KBM-7 (cell line): ENCODE measurements around the gene PRKACB.
A peak's percentile ranks its signal among the peaks of the same experiment; 100 is the strongest.

Experiments used
- DNase-seq: peaks from one replicate; pipeline ENCODE4 v3.0.0-alpha.2; 2015
- in situ Hi-C: fragments of 300-500 bp; cut with MboI; formaldehyde crosslinking; loops from 2 replicates; pipeline ENCODE4 v1.14.3; 2020; ENCODE audit warnings: low sequenced_read_pairs, low pct_unique_long_range_greater_than_20kb, mixed read lengths

The PRKACB gene

GRCh38 chr1:84146411-84147032 lies 2.5 kb downstream of the PRKACB start:
- in situ Hi-C loops, result loop anchor here (25.0 kb wide), 4 partner anchors 166 to 616 kb away; partner anchors contain the start of gene SAMD13
- DNase-seq, result no peak

DNA sequence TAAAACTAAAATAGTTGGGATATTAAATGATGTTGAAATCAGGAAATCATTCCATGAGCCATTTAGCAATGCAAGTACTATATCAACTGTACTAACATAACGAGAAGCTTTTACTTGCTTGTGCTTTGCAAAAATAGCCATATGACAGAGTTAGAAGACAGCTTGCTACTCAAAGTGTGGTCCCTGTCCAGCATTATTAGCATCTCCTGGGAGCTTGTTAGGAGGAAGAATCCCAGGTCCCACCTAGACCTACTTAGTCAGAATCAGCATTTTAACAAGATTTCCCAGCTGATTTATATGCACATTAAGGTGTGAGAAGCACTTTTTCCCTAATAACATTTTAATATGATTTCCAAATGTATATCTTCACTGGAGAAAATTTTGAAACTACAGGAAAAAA lies 4.7 kb downstream of the PRKACB start:
- in situ Hi-C loops, result loop anchor here (25.0 kb wide), 4 partner anchors 164 to 614 kb away; partner anchors contain the start of gene SAMD13

DNA sequence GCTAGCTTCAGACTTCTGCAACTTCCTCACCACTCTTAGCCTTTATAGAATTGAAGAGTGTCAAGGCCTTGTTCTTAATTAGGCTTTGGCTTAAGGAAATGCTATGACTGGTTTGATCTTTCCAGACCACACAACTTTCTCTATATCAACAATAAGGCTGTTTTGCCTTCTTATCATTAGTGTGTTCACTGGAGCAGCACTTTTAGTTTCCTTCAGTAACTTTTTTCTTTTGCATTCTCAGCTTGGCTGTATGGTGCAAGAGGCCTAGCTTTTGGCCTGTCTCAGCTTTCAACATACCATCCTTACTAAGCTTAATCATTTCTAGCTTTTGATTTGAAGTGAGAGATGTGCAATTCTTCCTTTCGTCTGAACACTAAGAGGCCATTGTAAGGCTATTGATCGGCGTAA lies 8.6 kb downstream of the PRKACB start:
- in situ Hi-C loops, result loop anchor here (25.0 kb wide), 1 partner anchor 110 kb away; no protein-coding TSS in a partner anchor
- peak; percentile 66 for DNase-seq

More for the DNA sequence above, 4.7 kb downstream of the PRKACB start:
- DNase-seq, result no peak

DNA sequence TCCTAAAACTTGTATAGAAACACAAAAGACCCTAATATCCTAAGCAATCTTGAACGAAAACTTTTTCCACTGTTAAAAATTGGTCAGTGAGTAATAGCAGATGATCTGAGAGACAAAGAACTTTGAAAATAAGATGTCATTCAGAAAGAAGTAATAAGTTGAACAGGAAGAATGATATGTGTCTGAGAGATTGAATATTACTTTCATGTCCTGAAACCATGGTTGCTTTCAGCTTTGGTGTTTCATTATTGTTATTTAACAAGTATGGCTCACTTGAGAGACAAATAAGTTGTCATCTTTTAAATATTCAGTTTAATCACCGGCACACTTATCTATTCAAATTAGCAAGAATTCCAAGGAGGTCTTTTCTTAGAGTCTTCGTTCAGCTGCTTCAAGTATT lies 11.4 kb downstream of the PRKACB start:
- no peak for DNase-seq

DNA sequence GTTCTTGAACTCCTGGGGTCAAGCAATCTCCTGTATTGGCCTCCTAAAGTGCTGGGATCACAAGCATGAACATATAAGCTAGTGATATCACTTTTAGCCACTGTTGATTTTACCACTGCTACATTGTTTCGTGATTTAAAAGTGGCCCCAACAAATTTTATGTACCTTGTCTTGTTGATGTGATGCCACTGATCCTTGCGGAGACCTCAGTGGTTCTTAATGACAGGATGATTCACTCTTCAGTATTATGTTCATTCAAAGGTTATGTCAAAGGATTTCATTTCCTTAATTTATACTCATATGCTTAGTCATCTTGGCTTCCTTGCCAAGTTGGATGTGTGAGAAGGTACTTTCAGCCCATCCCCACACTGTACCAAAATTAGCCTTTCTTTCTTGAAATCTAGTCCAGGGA lies 12.1 kb downstream of the PRKACB start:
- in situ Hi-C loops, result loop anchor here (25.0 kb wide), 1 partner anchor 106 kb away; no protein-coding TSS in a partner anchor
- peak; percentile 26 for DNase-seq

More for the DNA sequence above, 11.4 kb downstream of the PRKACB start:
- in situ Hi-C loops, result loop anchor here (25.0 kb wide), 1 partner anchor 107 kb away; no protein-coding TSS in a partner anchor

- in situ Hi-C loops, result loop anchor here (25.0 kb wide), 1 partner anchor 103 kb away; no protein-coding TSS in a partner anchor
- peak; percentile 75 for DNase-seq
Measured at GRCh38 chr1:84159533-84160240, 15.6 kb downstream of the PRKACB start.

DNA sequence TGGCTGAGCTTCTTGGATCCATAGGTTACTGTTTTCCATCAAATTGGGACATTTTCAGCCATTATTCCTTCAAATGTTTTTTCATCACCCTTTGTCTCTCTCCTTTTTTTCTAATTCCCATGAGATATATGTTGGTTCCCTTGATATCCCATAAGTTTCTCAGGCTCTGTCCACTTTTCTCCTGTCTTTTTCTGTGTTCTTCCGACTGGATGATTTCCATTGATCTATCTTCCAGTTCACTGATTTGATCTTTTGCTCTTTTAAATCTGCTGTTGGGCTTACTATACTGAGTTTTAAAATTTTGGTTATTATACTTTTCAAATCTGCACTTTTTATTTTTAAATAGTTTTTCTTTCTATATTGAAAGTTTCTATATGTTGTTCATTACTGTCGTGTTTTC lies 18.2 kb downstream of the PRKACB start:
- no peak for DNase-seq
- in situ Hi-C loops, result loop anchor here (25.0 kb wide), 1 partner anchor 100 kb away; no protein-coding TSS in a partner anchor

DNA sequence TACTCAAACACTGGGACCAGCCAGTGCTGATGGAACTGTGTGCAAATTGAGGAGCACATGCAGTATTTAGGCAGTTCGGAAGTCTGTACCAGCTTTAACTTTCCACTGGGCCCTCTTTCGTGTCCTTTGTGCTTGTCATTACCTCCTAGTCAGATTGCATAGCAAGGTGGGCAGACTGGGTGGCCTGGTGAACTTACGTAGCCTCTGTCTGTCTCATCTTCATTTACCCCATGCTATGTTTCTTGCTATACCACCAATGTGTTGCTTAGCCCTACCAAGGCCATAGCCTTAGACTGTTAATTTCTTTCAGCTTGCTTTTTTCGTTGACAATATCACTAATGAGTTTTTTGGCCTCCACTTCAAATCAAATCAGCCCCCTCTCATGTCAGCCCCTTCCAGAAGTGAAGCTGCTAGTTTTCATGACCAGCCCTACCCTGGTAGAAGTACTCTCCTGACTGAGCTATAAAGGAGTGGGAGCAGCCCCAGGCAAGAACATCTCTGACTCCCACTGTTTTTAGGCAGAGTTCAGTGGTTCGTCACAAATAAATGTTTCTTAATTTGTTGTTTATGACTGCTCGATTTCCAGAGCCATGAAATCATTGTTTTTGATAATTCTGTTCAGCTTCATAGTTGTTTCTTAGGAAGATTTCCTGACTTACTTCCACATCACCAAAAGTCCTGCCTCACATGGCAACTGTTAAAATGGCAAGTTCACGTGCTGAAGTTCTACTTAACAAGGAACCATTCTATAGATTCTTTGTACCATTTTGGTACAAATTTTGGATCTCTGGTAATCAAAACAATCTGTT lies 19.3 kb downstream of the PRKACB start:
- in situ Hi-C loops, result loop anchor here (25.0 kb wide), 1 partner anchor 99 kb away; no protein-coding TSS in a partner anchor
- DNase-seq, result no peak

DNA sequence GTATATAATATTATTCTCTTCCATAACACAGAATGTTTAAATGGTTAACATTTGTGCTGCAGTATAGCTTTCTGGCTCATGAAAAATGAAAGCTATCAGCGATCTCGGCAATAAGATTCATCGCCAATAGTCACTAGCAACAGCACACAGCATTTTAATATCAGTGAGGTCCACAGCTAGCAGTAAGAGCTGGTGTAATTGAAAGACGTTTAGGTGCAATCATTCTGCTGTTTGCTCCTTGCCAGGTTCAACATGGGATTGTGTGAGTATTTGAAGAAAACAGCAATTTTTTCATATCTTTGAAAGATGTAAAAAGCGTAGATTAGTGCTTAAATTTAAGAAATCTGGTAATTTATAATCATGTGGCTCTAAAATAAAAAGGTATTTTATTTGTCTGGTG lies 20.1 kb downstream of the PRKACB start:
- in situ Hi-C loops, result loop anchor here (25.0 kb wide), 1 partner anchor 98 kb away; no protein-coding TSS in a partner anchor
- no peak for DNase-seq

- in situ Hi-C loops, result loop anchor here (25.0 kb wide), 1 partner anchor 98 kb away; no protein-coding TSS in a partner anchor
- DNase-seq, result no peak
Measured at GRCh38 chr1:84164567-84165021, 20.5 kb downstream of the PRKACB start.

DNA sequence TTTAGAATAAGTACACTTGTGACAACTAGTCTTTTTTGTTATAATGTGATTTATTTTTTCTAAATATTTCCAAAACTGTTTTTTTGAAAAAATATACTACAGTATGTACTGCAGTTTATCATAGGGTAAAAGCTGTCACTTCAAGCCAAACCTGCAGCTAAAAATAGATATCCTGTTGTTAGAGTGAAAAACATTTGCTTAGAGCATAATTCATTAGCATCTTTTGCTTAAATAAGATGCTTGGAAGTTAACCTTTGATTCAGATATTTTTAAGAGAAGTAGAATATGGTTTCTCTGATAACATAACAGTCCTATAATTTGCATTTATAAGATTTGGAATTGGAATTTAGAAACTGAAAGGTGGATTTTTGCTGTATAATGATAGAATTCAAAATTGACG lies 21.5 kb downstream of the PRKACB start:
- in situ Hi-C loops, result loop anchor here (25.0 kb wide), 1 partner anchor 97 kb away; no protein-coding TSS in a partner anchor
- DNase-seq, result no peak

DNA sequence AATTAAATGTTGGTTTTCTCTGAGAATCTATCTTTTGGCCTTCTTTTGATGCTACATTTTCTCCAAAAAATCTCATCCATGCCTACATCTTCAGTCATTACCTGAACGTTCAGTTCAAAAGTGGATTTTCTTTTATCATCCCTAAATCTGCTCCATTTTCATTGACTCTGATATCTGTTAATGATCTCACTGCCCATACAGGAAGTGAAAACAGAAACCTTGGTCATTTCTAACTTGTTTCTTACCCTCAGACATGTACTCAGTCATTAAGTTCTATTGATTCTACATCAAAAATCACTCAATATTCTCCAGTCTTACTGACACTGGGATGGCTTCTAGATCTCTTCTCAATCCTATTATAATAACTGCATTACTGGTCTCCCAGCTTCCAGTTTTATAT lies 22.7 kb downstream of the PRKACB start:
- in situ Hi-C loops, result loop anchor here (25.0 kb wide), 1 partner anchor 96 kb away; no protein-coding TSS in a partner anchor
- DNase-seq, result no peak

DNA sequence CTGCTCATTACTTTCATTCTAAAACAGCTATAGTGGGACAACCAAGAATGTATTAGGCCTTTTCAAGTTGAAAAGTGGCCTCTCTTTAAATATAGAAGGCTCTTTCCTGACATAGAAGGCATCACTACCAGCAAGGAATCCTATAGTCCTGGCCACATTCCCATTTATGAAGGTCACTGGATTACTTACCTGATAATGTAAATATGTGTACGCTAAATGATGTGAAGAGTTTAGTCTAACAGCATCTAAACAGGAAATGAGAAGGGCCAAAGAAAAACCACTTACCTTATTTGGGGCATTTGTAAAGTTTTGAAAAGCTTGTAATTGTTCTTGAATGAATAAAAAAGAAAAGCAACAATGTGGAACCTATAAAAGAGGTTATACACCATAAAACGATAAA lies 24.7 kb downstream of the PRKACB start:
- in situ Hi-C loops, result loop anchor here (25.0 kb wide), 1 partner anchor 94 kb away; no protein-coding TSS in a partner anchor
- DNase-seq, result no peak

DNA sequence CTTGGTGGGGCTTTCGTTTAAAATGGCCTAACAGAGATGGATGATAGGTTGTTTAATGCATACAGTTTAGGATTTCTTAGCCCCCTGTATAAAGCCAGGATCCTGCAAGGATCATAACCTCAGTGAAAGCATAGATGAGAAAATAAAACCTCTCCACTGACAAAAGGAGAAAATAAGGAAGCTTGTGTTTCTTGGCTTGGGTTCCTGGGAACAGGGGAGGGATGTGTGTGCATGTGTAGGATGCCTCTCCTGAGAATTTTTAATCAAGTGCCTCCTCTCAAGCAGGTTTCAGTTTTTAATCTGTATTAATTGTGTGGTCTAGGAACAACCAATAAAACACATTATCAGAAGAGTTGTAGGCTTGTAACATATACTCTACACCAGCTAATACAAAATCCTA lies 26.1 kb downstream of the PRKACB start:
- no peak for DNase-seq
- in situ Hi-C loops, result loop anchor here (25.0 kb wide), 1 partner anchor 92 kb away; no protein-coding TSS in a partner anchor

DNA sequence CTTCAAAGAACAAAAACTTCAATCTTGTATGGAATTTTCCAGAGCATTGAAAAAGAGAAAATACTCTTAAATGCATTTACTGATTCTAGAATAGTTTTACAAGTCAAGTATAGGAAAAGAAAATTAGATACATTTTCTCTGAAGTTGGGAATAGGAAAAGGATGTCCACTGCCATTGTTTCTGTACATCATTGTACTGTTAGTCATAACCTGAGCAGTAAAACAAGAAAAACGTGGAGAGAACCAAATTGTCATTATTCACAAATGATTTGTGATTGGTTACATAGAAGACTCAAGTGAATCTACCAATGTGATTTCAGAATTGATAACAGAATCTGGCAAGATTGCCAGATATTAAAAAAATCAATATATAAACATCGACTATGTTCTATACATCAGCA lies 27.4 kb downstream of the PRKACB start:
- in situ Hi-C loops, result loop anchor here (25.0 kb wide), 1 partner anchor 91 kb away; no protein-coding TSS in a partner anchor
- DNase-seq, result no peak

DNA sequence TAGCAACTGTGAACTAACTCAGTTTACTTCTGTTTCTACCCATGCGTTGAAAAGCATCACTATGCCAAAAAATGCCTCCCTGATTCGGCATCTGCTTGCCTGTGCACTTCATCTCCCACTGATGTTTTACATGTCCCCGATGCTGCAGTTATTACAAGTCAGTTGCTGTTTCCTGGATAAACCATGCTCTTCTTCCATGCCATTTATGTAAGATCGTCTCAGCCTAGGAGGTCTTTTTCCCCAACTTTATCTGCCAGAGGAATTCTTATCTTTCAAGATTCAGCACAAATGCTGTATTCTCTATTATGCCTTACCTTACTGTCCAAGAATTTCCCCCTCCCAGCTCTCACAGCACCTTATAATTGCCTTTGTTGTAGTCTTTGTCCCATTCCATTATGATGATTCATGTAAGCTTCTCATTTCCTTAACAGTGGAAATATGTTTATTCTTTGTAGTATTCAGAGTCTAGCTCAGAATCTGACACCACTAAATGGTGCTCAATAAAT lies 30.0 kb downstream of the PRKACB start:
- in situ Hi-C loops, result loop anchor here (25.0 kb wide), 1 partner anchor 88 kb away; no protein-coding TSS in a partner anchor

GRCh38 chr1:84181350-84182005 lies 37.4 kb downstream of the PRKACB start:
- in situ Hi-C loops, result no loop called here
- no peak for DNase-seq

More for the DNA sequence above, 30.0 kb downstream of the PRKACB start:
- no peak for DNase-seq

GRCh38 chr1:84190455-84190854 lies 46.4 kb downstream of the PRKACB start:
- in situ Hi-C loops, result no loop called here

More at GRCh38 chr1:84190455-84190854, 46.4 kb downstream of the PRKACB start:
- no peak for DNase-seq
